SU-DHL-6 (cell line): ENCODE measurements around the gene MRPL4.

Experiments used
- CTCF ChIP-seq: fragments of 200-600 bp; sonication (generic); IDR thresholded peaks from one replicate; pipeline ENCODE4 v1.5.1; 2017; ENCODE audit warnings: antibody characterized with exemption, mild to moderate bottlenecking, low read length, moderate library complexity; ENCODE audit not compliant: insufficient read depth, poor library complexity, severe bottlenecking
- EZH2phosphoT487 ChIP-seq: fragments of 200-600 bp; sonication (generic), shearing (Covaris generic); conservative IDR thresholded peaks from 2 replicates; pipeline ENCODE4 v1.6.1; 2018; ENCODE audit warnings: mild to moderate bottlenecking, antibody characterized with exemption, low read length, moderate library complexity, mixed read lengths

GRCh38 chr19:10294368-10294697 is 42.3 kb downstream of the MRPL4 start:
- no peak for TF ChIP-seq CTCF
- TF ChIP-seq EZH2phosphoT487: no peak
